K562 (cell line): Measurements from ENCODE around the gene NDRG3. TPM values are rescaled to one million over a fixed set of nuclear protein-coding genes. Genes with fewer than 3 reads are reported as not detected.

ENCODE experiments used
- ATAC-seq: fragments of 200-7000 bp; cut with Tn5 transposase; 3 replicates; pipeline ENCODE4 v1.9.1; 2020; ENCODE audit warnings: moderate library complexity
- BruUV-seq: library from RNA; stranded (reverse); fragments of 400-500 nt; replicated peaks from 2 replicates; lab custom pipeline; 2021; lab: Mats Ljungman, UMichigan
- CTCF ChIA-PET: fragments of 300-600 bp; formaldehyde crosslinking; extraction: SDS; loops from one replicate; lab custom pipeline; 2021; ENCODE audit warnings: low intra/inter-chr PET ratio; lab: Yijun Ruan, JAX
- POLR2A ChIA-PET: fragments of 300-600, 350-650 bp; sonication (Branson Sonifier 250); formaldehyde crosslinking; extraction: SDS; loops from one replicate; lab custom pipeline; 2021; ENCODE audit warnings: antibody characterized with exemption, inconsistent platforms; lab: Yijun Ruan, JAX
- DNase-seq, 4 experiments: peaks; one replicate each; pipeline versions ENCODE4 v3.0.0 to v3.0.0-alpha.2; 2011 to 2018; ENCODE audit warnings: low spot score in 3 of 4, mixed read lengths in 3 of 4; ENCODE audit errors: extremely low read depth in 1 of 4
- FAIRE-seq: peaks from 2 replicates; lab custom pipeline; 2011; peaks lifted over from hg19 to GRCh38; lab: Jason Lieb, UNC
- H2AFZ ChIP-seq: 2 replicates; pipeline ENCODE4 v1.6.0; 2011; ENCODE audit warnings: low read depth, low read length, control low read depth, inconsistent platforms
- H3K27ac ChIP-seq: fragments of 200-600 bp; 3 replicates; pipeline ENCODE4 v1.8.0; 2011; ENCODE audit warnings: low read depth, mild to moderate bottlenecking, control low read depth, inconsistent platforms, low read length, moderate library complexity, mixed read lengths; ENCODE audit errors: extremely low read depth
- H3K27me3 ChIP-seq, 2 experiments: fragments of 300-600 bp in 1 of 2; 2 replicates in 1 of 2; 3 replicates in 1 of 2; pipeline versions ENCODE4 v1.6.0 to v1.8.0; 2011; ENCODE audit warnings: inconsistent platforms in 2 of 2, low read length in 2 of 2, mild to moderate bottlenecking in 1 of 2, mixed read lengths in 1 of 2, moderate library complexity in 1 of 2; ENCODE audit not compliant: control insufficient read depth in 2 of 2, insufficient read depth in 2 of 2
- H3K36me3 ChIP-seq: fragments of 300-600 bp; 3 replicates; pipeline ENCODE4 v1.8.0; 2011; ENCODE audit warnings: mild to moderate bottlenecking, low read length, inconsistent platforms; ENCODE audit not compliant: control insufficient read depth, insufficient read depth
- H3K4me1 ChIP-seq, 2 experiments: fragments of 200-600 bp in 1 of 2; replicated peaks in 1 of 2; 2 replicates in 1 of 2; 3 replicates in 1 of 2; pipeline versions ENCODE4 v1.5.1 to v1.8.0; 2011; ENCODE audit warnings: inconsistent platforms in 2 of 2, low read length in 2 of 2, mild to moderate bottlenecking in 1 of 2, mixed read lengths in 1 of 2, moderate library complexity in 1 of 2; ENCODE audit not compliant: control insufficient read depth in 2 of 2, insufficient read depth in 2 of 2
- H3K4me2 ChIP-seq: 2 replicates; pipeline ENCODE4 v1.6.1; 2011; ENCODE audit warnings: low read length, control low read depth, inconsistent platforms, mixed read lengths; ENCODE audit not compliant: insufficient read depth
- H3K4me3 ChIP-seq: fragments of 200-600 bp; sonication (generic), shearing (Covaris generic); 2 replicates; pipeline ENCODE4 v1.5.1; 2016; ENCODE audit warnings: control low read depth, inconsistent platforms
- H3K79me2 ChIP-seq: fragments of 200-600 bp; 3 replicates; pipeline ENCODE4 v1.8.0; 2011; ENCODE audit warnings: low read length, inconsistent platforms; ENCODE audit not compliant: control insufficient read depth, insufficient read depth
- H3K9ac ChIP-seq, 2 experiments: 2 replicates each; pipeline versions ENCODE4 v1.6.0 to v1.6.1; 2011; ENCODE audit warnings: low read depth in 2 of 2, low read length in 2 of 2, control low read depth in 1 of 2, inconsistent platforms in 1 of 2, mild to moderate bottlenecking in 1 of 2, mixed read lengths in 1 of 2; ENCODE audit not compliant: insufficient read depth in 1 of 2
- H3K9me1 ChIP-seq: one replicate; pipeline ENCODE4 v1.6.0; 2011; ENCODE audit warnings: inconsistent platforms, mild to moderate bottlenecking, low read length, moderate library complexity; ENCODE audit not compliant: control insufficient read depth, insufficient read depth
- H3K9me3 ChIP-seq: replicated peaks from 2 replicates; pipeline ENCODE4 v1.5.1; 2011; ENCODE audit warnings: low read depth, low read length, inconsistent platforms; ENCODE audit not compliant: control insufficient read depth, insufficient read depth
- H4K20me1 ChIP-seq: replicated peaks from 2 replicates; pipeline ENCODE4 v1.6.1; 2011; ENCODE audit warnings: low read length, inconsistent platforms, mixed read lengths; ENCODE audit not compliant: control insufficient read depth, insufficient read depth
- MYC ChIP-seq, 2 experiments: fragments of 250-450 bp in 1 of 2; sonication (Bioruptor Pico) in 1 of 2; IDR thresholded peaks; 2 replicates each; pipeline versions ENCODE4 v1.5.1 to v1.6.1; 2012 to 2021; ENCODE audit warnings: low read depth in 2 of 2, borderline replicate concordance in 1 of 2, improper control_type of control experiment in 1 of 2, low read length in 1 of 2, mild to moderate bottlenecking in 1 of 2, moderate library complexity in 1 of 2
- TAF9B ChIP-seq: fragments of 450-650 bp; IDR thresholded peaks from 2 replicates; pipeline ENCODE4 v1.6.1; 2018; ENCODE audit warnings: mild to moderate bottlenecking; ENCODE audit not compliant: partially characterized antibody
- WGBS: fragments of 100-300 bp; shearing (Covaris generic); methylation state at CpG from one replicate; pipeline ENCODE4 v1.1.6; 2016; ENCODE audit warnings: low coverage, mixed read lengths; ENCODE audit not compliant: insufficient coverage; ENCODE audit errors: missing lambda C conversion rate; 5-methylcytosine and 5-hydroxymethylcytosine counted together
- in situ Hi-C: fragments of 300-500 bp; cut with MboI; formaldehyde crosslinking; loops from 4 replicates; pipeline ENCODE4 v1.15.0; 2018; ENCODE audit warnings: inconsistent platforms, mixed read lengths
- intact Hi-C: fragments of 100-400 bp; cut with micrococcal nuclease; formaldehyde crosslinking; loops from 2 replicates; pipeline ENCODE4 v1.14.2; 2022
- polyA plus RNA-seq, 8 experiments: library from polyadenylated mRNA; depleted of rRNA in 4 of 8; stranded (reverse) in 5 of 8; unstranded in 3 of 8; fragments of >200 nt; fragmentation: Nextera tagmentation in 2 of 8; fragmentation: Illumina TruSeq in 1 of 8; extraction: Ambion mirVana in 2 of 8; extraction: Trizol in 1 of 8; gene quantifications; 2 replicates each; pipeline versions ENCODE4 v1.2.1 to v1.2.3, GENCODE V29; 2011 to 2014; ENCODE audit warnings: inconsistent platforms in 1 of 8, missing spikeins in 1 of 8
- total RNA-seq, 7 experiments: library from RNA; depleted of rRNA in 6 of 7; stranded (reverse); fragments of >200 nt in 6 of 7; fragmentation: Illumina TruSeq in 2 of 7; extraction: Trizol in 2 of 7; gene quantifications; 2 replicates each; pipeline versions ENCODE4 v1.2.1 to v1.2.3, GENCODE V29; 2011 to 2021; ENCODE audit warnings: low replicate concordance in 1 of 7
- TF ChIP-seq, protein P1 (sequence below), 3 experiments: IDR thresholded peaks in 2 of 3; conservative IDR thresholded peaks in 1 of 3; 2 replicates each; pipeline ENCODE4 v1.5.1; 2011 to 2012; ENCODE audit warnings: low read length in 3 of 3, mild to moderate bottlenecking in 3 of 3, control low read depth in 2 of 3, improper control_type of control experiment in 1 of 3, inconsistent platforms in 1 of 3, low read depth in 1 of 3, mixed read lengths in 1 of 3, moderate library complexity in 1 of 3; ENCODE audit not compliant: insufficient read depth in 2 of 3
- TF ChIP-seq, protein P2 (sequence below), 2 experiments: fragments of 450-650 bp; formaldehyde crosslinking in 1 of 2; IDR thresholded peaks; 2 replicates each; pipeline versions ENCODE4 v1.4.0 to v1.6.1; 2014 to 2020; ENCODE audit warnings: mild to moderate bottlenecking in 2 of 2, borderline replicate concordance in 1 of 2, low read depth in 1 of 2
- TF ChIP-seq, protein P3 (sequence below): fragments of 150-350 bp; IDR thresholded peaks from 2 replicates; pipeline ENCODE4 v1.6.1; 2014; ENCODE audit warnings: low read depth, mild to moderate bottlenecking, low read length, borderline replicate concordance

The NDRG3 gene
- total and polyA plus RNA-seq, 9 of the 15 experiments (the other 6 are each of a cell fraction or from before 2014, with no cell fraction given) = 14.6 to 39.4 (median 24.4) TPM

DNA sequence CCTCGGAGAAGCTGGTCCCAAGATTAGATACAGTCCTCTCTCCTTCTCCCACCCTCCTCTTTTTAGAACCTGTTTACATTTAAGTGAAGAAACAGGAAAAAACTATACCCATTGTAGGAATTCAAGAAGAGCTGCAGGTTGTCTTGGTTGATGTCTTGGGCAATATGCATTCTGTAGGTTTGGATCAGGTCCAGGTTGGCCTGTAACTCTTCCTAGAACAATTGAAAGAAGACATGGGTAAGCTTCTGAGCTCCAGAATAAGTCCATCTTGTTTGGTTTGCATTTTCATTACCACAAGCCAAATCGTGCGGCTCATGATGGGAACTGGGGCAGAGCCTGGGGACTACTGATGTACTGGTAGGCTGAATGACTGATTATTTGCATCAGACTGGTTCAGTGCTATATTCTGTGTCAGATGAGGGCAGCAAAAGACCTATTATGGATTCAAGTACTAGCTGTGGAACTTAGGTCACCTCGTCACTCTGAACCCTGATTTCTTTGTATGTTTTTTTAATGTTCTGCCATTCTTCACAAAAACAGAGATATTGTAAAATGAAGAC, 79.6 kb downstream of the NDRG3 start:
- CTCF ChIA-PET = interaction anchor here (0.7 to 2.7 kb wide), 3 partner anchors 88 to 221 kb away, joined by 3 to 16 read pairs (median 4); no protein-coding TSS in a partner anchor
- BruUV-seq = no TSS peak
- Histone ChIP-seq H4K20me1 (no peaks in the 10 kb centered on the region), H3K4me2 (no peak overlapping the region), H3K9ac (no peak overlapping the region), H3K4me1 (no peaks in the 10 kb centered on the region), H3K27me3 (no peaks in the 10 kb centered on the region), H3K9me1 (no peaks in the 10 kb centered on the region), H3K4me3 (no peak overlapping the region), H2AFZ (no peak overlapping the region), H3K9me3 (no peaks in the 10 kb centered on the region), H3K79me2 (no peaks in the 10 kb centered on the region), H3K36me3 (peaks cover 18% of the 10 kb centered on the region; the same call in 1 of the 3 replicates), H3K27ac (no peak overlapping the region)
- 48% methylated on average over 4 of the region's 4 CpGs for WGBS
- ATAC-seq = peak; percentile 79
- peak in 1 of 4 experiments; percentile 40 for DNase-seq
- intact Hi-C loops (loop anchor here (2.0 to 10.0 kb wide), 2 partner anchors 89 to 221 kb away; no protein-coding TSS in a partner anchor), in situ Hi-C loops (no loop called here)
- FAIRE-seq = peak; percentile 75
- POLR2A ChIA-PET = interaction anchor here (1.7 kb wide), 1 partner anchor 15 kb away, joined by 6 read pairs; no protein-coding TSS in a partner anchor
- TF ChIP-seq, protein P1, sequence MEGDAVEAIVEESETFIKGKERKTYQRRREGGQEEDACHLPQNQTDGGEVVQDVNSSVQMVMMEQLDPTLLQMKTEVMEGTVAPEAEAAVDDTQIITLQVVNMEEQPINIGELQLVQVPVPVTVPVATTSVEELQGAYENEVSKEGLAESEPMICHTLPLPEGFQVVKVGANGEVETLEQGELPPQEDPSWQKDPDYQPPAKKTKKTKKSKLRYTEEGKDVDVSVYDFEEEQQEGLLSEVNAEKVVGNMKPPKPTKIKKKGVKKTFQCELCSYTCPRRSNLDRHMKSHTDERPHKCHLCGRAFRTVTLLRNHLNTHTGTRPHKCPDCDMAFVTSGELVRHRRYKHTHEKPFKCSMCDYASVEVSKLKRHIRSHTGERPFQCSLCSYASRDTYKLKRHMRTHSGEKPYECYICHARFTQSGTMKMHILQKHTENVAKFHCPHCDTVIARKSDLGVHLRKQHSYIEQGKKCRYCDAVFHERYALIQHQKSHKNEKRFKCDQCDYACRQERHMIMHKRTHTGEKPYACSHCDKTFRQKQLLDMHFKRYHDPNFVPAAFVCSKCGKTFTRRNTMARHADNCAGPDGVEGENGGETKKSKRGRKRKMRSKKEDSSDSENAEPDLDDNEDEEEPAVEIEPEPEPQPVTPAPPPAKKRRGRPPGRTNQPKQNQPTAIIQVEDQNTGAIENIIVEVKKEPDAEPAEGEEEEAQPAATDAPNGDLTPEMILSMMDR (IDR thresholded peaks at IDR 0.05 in 2 of 3, conservative IDR thresholded peaks at IDR 0.05 in 1 of 3; ENCODE audit: insufficient read depth in 2 of 3, low read depth in 1 of 3, low read length in 3 of 3) = peak; percentile 15 to 61 (median 46); a peak in 3 of 6 replicates
- TF ChIP-seq MYC (IDR thresholded peaks at IDR 0.05; ENCODE audit: low read depth, low read length) (no peak), MYC (CRISPR knock-in tag; IDR thresholded peaks at IDR 0.05; ENCODE audit: borderline replicate concordance, low read depth) (no peak), TAF9B (no peak)
- TF ChIP-seq, protein P2, sequence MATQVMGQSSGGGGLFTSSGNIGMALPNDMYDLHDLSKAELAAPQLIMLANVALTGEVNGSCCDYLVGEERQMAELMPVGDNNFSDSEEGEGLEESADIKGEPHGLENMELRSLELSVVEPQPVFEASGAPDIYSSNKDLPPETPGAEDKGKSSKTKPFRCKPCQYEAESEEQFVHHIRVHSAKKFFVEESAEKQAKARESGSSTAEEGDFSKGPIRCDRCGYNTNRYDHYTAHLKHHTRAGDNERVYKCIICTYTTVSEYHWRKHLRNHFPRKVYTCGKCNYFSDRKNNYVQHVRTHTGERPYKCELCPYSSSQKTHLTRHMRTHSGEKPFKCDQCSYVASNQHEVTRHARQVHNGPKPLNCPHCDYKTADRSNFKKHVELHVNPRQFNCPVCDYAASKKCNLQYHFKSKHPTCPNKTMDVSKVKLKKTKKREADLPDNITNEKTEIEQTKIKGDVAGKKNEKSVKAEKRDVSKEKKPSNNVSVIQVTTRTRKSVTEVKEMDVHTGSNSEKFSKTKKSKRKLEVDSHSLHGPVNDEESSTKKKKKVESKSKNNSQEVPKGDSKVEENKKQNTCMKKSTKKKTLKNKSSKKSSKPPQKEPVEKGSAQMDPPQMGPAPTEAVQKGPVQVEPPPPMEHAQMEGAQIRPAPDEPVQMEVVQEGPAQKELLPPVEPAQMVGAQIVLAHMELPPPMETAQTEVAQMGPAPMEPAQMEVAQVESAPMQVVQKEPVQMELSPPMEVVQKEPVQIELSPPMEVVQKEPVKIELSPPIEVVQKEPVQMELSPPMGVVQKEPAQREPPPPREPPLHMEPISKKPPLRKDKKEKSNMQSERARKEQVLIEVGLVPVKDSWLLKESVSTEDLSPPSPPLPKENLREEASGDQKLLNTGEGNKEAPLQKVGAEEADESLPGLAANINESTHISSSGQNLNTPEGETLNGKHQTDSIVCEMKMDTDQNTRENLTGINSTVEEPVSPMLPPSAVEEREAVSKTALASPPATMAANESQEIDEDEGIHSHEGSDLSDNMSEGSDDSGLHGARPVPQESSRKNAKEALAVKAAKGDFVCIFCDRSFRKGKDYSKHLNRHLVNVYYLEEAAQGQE (IDR thresholded peaks at IDR 0.05; ENCODE audit: borderline replicate concordance) = peak; percentile 41; the same call in 1 of the 2 replicates
- TF ChIP-seq, protein P2 (CRISPR knock-in tag; IDR thresholded peaks at IDR 0.05; ENCODE audit: low read depth) = no peak
- TF ChIP-seq, protein P3, sequence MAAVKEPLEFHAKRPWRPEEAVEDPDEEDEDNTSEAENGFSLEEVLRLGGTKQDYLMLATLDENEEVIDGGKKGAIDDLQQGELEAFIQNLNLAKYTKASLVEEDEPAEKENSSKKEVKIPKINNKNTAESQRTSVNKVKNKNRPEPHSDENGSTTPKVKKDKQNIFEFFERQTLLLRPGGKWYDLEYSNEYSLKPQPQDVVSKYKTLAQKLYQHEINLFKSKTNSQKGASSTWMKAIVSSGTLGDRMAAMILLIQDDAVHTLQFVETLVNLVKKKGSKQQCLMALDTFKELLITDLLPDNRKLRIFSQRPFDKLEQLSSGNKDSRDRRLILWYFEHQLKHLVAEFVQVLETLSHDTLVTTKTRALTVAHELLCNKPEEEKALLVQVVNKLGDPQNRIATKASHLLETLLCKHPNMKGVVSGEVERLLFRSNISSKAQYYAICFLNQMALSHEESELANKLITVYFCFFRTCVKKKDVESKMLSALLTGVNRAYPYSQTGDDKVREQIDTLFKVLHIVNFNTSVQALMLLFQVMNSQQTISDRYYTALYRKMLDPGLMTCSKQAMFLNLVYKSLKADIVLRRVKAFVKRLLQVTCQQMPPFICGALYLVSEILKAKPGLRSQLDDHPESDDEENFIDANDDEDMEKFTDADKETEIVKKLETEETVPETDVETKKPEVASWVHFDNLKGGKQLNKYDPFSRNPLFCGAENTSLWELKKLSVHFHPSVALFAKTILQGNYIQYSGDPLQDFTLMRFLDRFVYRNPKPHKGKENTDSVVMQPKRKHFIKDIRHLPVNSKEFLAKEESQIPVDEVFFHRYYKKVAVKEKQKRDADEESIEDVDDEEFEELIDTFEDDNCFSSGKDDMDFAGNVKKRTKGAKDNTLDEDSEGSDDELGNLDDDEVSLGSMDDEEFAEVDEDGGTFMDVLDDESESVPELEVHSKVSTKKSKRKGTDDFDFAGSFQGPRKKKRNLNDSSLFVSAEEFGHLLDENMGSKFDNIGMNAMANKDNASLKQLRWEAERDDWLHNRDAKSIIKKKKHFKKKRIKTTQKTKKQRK = no peak
